H1 (cell line): Measurements from ENCODE around the gene QSOX1. TPM values are rescaled to one million over a fixed set of nuclear protein-coding genes. Genes with fewer than 3 reads are reported as not detected.

Source experiments
- CTCF ChIA-PET: fragments of 300-600 bp; sonication (Branson Sonifier 250); formaldehyde crosslinking; loops from one replicate; lab custom pipeline; 2021; ENCODE audit not compliant: partially characterized antibody; lab: Charles Lee
- POLR2A ChIA-PET: fragments of 300-600 bp; sonication (Branson Sonifier 250); formaldehyde crosslinking; loops from one replicate; lab custom pipeline; 2021; ENCODE audit warnings: inconsistent platforms; ENCODE audit not compliant: partially characterized antibody; lab: Charles Lee
- DNase-seq, 2 experiments: peaks; one replicate each; pipeline versions ENCODE4 v3.0.0 to v3.0.0-alpha.2; 2010 to 2022; ENCODE audit warnings: low spot score in 2 of 2, low read depth in 1 of 2, mixed read lengths in 1 of 2
- FAIRE-seq: peaks from 2 replicates; lab custom pipeline; 2011; peaks lifted over from hg19 to GRCh38; lab: Jason Lieb, UNC
- H2AFZ ChIP-seq: 2 replicates; pipeline ENCODE4 v1.8.1; 2012; ENCODE audit warnings: low read length, inconsistent platforms
- H2AK5ac ChIP-seq: 2 replicates; pipeline ENCODE4 v1.6.1; 2013; ENCODE audit warnings: low read depth, low read length
- H2BK120ac ChIP-seq: replicated peaks from 2 replicates; pipeline ENCODE3; 2013; ENCODE audit warnings: low read depth, low read length, inconsistent platforms
- H2BK12ac ChIP-seq: 2 replicates; pipeline ENCODE4 v1.6.1; 2013; ENCODE audit warnings: low read depth, low read length
- H2BK15ac ChIP-seq: 2 replicates; pipeline ENCODE4 v1.6.1; 2013; ENCODE audit warnings: low read length
- H2BK20ac ChIP-seq: 2 replicates; pipeline ENCODE4 v1.6.1; 2013; ENCODE audit warnings: low read length
- H2BK5ac ChIP-seq: 2 replicates; pipeline ENCODE4 v1.6.1; 2013; ENCODE audit warnings: low read depth, low read length
- H3K14ac ChIP-seq: 2 replicates; pipeline ENCODE4 v1.6.1; 2013; ENCODE audit warnings: inconsistent platforms; ENCODE audit not compliant: insufficient read length
- H3K18ac ChIP-seq: 2 replicates; pipeline ENCODE4 v1.6.1; 2013; ENCODE audit warnings: low read length; ENCODE audit errors: extremely low read depth
- H3K23ac ChIP-seq: 2 replicates; pipeline ENCODE4 v1.6.1; 2013; ENCODE audit warnings: inconsistent platforms; ENCODE audit not compliant: insufficient read length
- H3K23me2 ChIP-seq: 2 replicates; pipeline ENCODE4 v1.6.1; 2013; ENCODE audit warnings: low read depth, low read length
- H3K27ac ChIP-seq: 2 replicates; pipeline ENCODE4 v1.6.1; 2011; ENCODE audit warnings: low read depth, low read length, inconsistent platforms
- H3K27me3 ChIP-seq, 4 experiments: replicated peaks in 1 of 4; 1 replicate in 1 of 4; 2 replicates in 3 of 4; pipeline versions ENCODE4 v1.6.1 to v1.8.1; 2011 to 2013; ENCODE audit warnings: low read length in 3 of 4, mild to moderate bottlenecking in 3 of 4, inconsistent platforms in 2 of 4, mixed read lengths in 2 of 4, moderate library complexity in 1 of 4; ENCODE audit not compliant: control insufficient read depth in 3 of 4, insufficient read depth in 3 of 4; ENCODE audit errors: extremely low read depth in 1 of 4
- H3K36me3 ChIP-seq, 4 experiments: 2 replicates each; pipeline versions ENCODE4 v1.6.1 to v1.8.1; 2011 to 2013; ENCODE audit warnings: mild to moderate bottlenecking in 4 of 4, low read length in 3 of 4, moderate library complexity in 2 of 4, control low read depth in 1 of 4, inconsistent platforms in 1 of 4; ENCODE audit not compliant: insufficient read depth in 4 of 4, control insufficient read depth in 2 of 4
- H3K4ac ChIP-seq: replicated peaks from 2 replicates; pipeline ENCODE3; 2013; ENCODE audit warnings: low read length, low read depth, mixed read lengths, inconsistent platforms; ENCODE audit not compliant: insufficient read length
- H3K4me1 ChIP-seq, 4 experiments: replicated peaks in 1 of 4; 1 replicate in 1 of 4; 2 replicates in 3 of 4; pipeline versions ENCODE4 v1.6.1 to v1.8.1; 2011 to 2013; ENCODE audit warnings: low read length in 3 of 4, inconsistent platforms in 2 of 4, mixed read lengths in 1 of 4; ENCODE audit not compliant: insufficient read depth in 4 of 4, control insufficient read depth in 3 of 4
- H3K4me2 ChIP-seq, 2 experiments: 2 replicates each; pipeline versions ENCODE4 v1.6.1 to v1.8.1; 2011 to 2013; ENCODE audit warnings: low read depth in 2 of 2, low read length in 2 of 2, control low read depth in 1 of 2, inconsistent platforms in 1 of 2, mild to moderate bottlenecking in 1 of 2; ENCODE audit not compliant: insufficient read depth in 1 of 2
- H3K4me3 ChIP-seq, 4 experiments: fragments of 200-600, 300-600 bp in 1 of 4; sonication (generic), shearing (Covaris generic), sonication (Bioruptor Twin) in 1 of 4; 2 replicates each; pipeline versions ENCODE4 v1.5.1 to v1.8.1; 2011 to 2016; ENCODE audit warnings: low read length in 4 of 4, low read depth in 3 of 4, control low read depth in 2 of 4, inconsistent platforms in 2 of 4, mild to moderate bottlenecking in 2 of 4, mixed read lengths in 1 of 4, moderate library complexity in 1 of 4; ENCODE audit not compliant: insufficient read depth in 2 of 4; ENCODE audit errors: extremely low read depth in 1 of 4
- H3K56ac ChIP-seq: replicated peaks from 2 replicates; pipeline ENCODE3; 2013; ENCODE audit warnings: low read depth, mild to moderate bottlenecking, mixed read lengths, low read length, inconsistent platforms; ENCODE audit not compliant: insufficient read length
- H3K79me1 ChIP-seq: 2 replicates; pipeline ENCODE4 v1.6.1; 2013; ENCODE audit warnings: low read depth, low read length, control low read depth
- H3K79me2 ChIP-seq, 2 experiments: 2 replicates each; pipeline versions ENCODE4 v1.6.1 to v1.8.1; 2012 to 2013; ENCODE audit warnings: low read length in 2 of 2, mild to moderate bottlenecking in 2 of 2, inconsistent platforms in 1 of 2; ENCODE audit not compliant: insufficient read depth in 2 of 2, control insufficient read depth in 1 of 2
- H3K9ac ChIP-seq, 4 experiments: replicated peaks in 1 of 4; 1 replicate in 1 of 4; 2 replicates in 3 of 4; pipeline versions ENCODE4 v1.6.1 to v1.8.1; 2011 to 2013; ENCODE audit warnings: low read depth in 3 of 4, low read length in 3 of 4, control low read depth in 2 of 4, mild to moderate bottlenecking in 2 of 4, moderate library complexity in 2 of 4, inconsistent platforms in 1 of 4; ENCODE audit errors: extremely low read depth in 1 of 4
- H3K9me3 ChIP-seq, 2 experiments: 2 replicates each; pipeline versions ENCODE4 v1.6.1 to v1.8.1; 2012 to 2013; ENCODE audit warnings: mild to moderate bottlenecking in 2 of 2, moderate library complexity in 2 of 2, control low read depth in 1 of 2, inconsistent platforms in 1 of 2, low read depth in 1 of 2, low read length in 1 of 2, mixed read lengths in 1 of 2; ENCODE audit not compliant: insufficient read depth in 2 of 2
- H4K20me1 ChIP-seq, 2 experiments: replicated peaks in 1 of 2; 2 replicates each; pipeline versions ENCODE3 to v1.8.1; 2011 to 2013; ENCODE audit warnings: inconsistent platforms in 2 of 2, low read length in 2 of 2, mild to moderate bottlenecking in 1 of 2; ENCODE audit not compliant: insufficient read depth in 2 of 2, control insufficient read depth in 1 of 2
- H4K5ac ChIP-seq: 2 replicates; pipeline ENCODE4 v1.6.1; 2013; ENCODE audit warnings: low read length, low read depth, mixed read lengths, inconsistent platforms; ENCODE audit not compliant: insufficient read length
- H4K8ac ChIP-seq: 2 replicates; pipeline ENCODE4 v1.8.0; 2013; ENCODE audit warnings: mild to moderate bottlenecking, moderate library complexity, low read length, inconsistent platforms; ENCODE audit not compliant: insufficient read depth; ENCODE audit errors: extremely low read depth
- H4K91ac ChIP-seq: replicated peaks from 2 replicates; pipeline ENCODE3; 2013; ENCODE audit warnings: low read length, mixed read lengths, inconsistent platforms; ENCODE audit not compliant: insufficient read length
- CHD2 ChIP-seq: IDR thresholded peaks from 2 replicates; pipeline ENCODE4 v1.6.1; 2012; ENCODE audit warnings: low read length, improper control_type of control experiment
- E2F6 ChIP-seq: IDR thresholded peaks from 2 replicates; pipeline ENCODE4 v1.6.1; 2012; ENCODE audit warnings: inconsistent platforms
- EZH2 ChIP-seq: fragments of 200-600 bp; sonication (generic); IDR thresholded peaks from 2 replicates; pipeline ENCODE4 v1.7.1; 2012; ENCODE audit warnings: low read depth, mild to moderate bottlenecking, moderate library complexity, low read length, inconsistent platforms; ENCODE audit not compliant: severe bottlenecking
- FOSL1 ChIP-seq: IDR thresholded peaks from 2 replicates; pipeline ENCODE4 v1.6.1; 2011; ENCODE audit warnings: mild to moderate bottlenecking, low read depth, low read length, moderate library complexity; ENCODE audit not compliant: insufficient read depth
- NRF1 ChIP-seq: IDR thresholded peaks from 2 replicates; pipeline ENCODE4 v1.6.1; 2011; ENCODE audit warnings: mild to moderate bottlenecking, low read depth, low read length, improper control_type of control experiment
- PHF8 ChIP-seq: fragments of 200-600 bp; sonication (generic); conservative IDR thresholded peaks from 2 replicates; pipeline ENCODE4 v1.7.1; 2012; ENCODE audit warnings: low read depth, mild to moderate bottlenecking, inconsistent platforms, low read length, moderate library complexity
- POU5F1 ChIP-seq: IDR thresholded peaks from 2 replicates; pipeline ENCODE4 v1.6.1; 2011; ENCODE audit warnings: low read depth, mild to moderate bottlenecking, low read length, moderate library complexity
- SRF ChIP-seq: IDR thresholded peaks from 2 replicates; pipeline ENCODE4 v1.6.1; 2011; ENCODE audit warnings: mild to moderate bottlenecking, low read depth, low read length, moderate library complexity
- TAF1 ChIP-seq: IDR thresholded peaks from 2 replicates; pipeline ENCODE4 v1.6.1; 2011; ENCODE audit warnings: mild to moderate bottlenecking, low read depth, low read length
- WGBS, 2 experiments: shearing (Covaris generic) in 1 of 2; methylation state at CpG; one replicate each; pipeline versions ENCODE4 v1.1.6 to v1.1.7; 2013 to 2015; ENCODE audit warnings: low lambda C conversion rate in 2 of 2, mixed read lengths in 2 of 2, inconsistent platforms in 1 of 2, low coverage in 1 of 2, missing lambda C conversion rate in 1 of 2; ENCODE audit not compliant: insufficient replicate concordance in 2 of 2, insufficient coverage in 1 of 2, insufficient read length in 1 of 2; ENCODE audit errors: extremely low coverage in 1 of 2, missing lambda C conversion rate in 1 of 2; 5-methylcytosine and 5-hydroxymethylcytosine counted together
- polyA plus RNA-seq, 7 experiments: library from polyadenylated mRNA; depleted of rRNA in 3 of 7; stranded (reverse) in 5 of 7; unstranded in 2 of 7; fragments of >200 nt in 5 of 7; fragments of 200-250 nt in 2 of 7; gene quantifications; 1 replicate in 5 of 7; 2 replicates in 1 of 7; 4 replicates in 1 of 7; pipeline versions ENCODE4 v1.2.1 to v1.2.3, GENCODE V29; 2011 to 2013; ENCODE audit warnings: missing spikeins in 2 of 7, mixed read lengths in 2 of 7
- total RNA-seq: library from RNA; stranded (reverse); fragmentation: NEBNext Ultra II Directional; extraction: Animal tissue kit (Norgen Biotek cat#: 25700); gene quantifications from 2 replicates; pipeline ENCODE4 v1.2.1, GENCODE V29; 2021

QSOX1 gene
- total and polyA plus RNA-seq, 2 of the 8 experiments (the other 6 are each of a cell fraction or from before 2014, with no cell fraction given), result 97.7 to 123 TPM

GRCh38 chr1:180229483-180230415 is 75.1 kb downstream of the QSOX1 start, which contains the start of gene LHX4:
LHX4 (plus strand) TSS chr1:180230264; CDS start chr1:180230530, 266 bp downstream.
- peak in 1 of 2 experiments; percentile 85 for DNase-seq
- FAIRE-seq, result no peak
- no peak within 1 kb of the TSS for H4K5ac ChIP-seq
- H2BK15ac ChIP-seq, result peak within 1 kb of the TSS; percentile 88; the same call in 1 of the 2 replicates
- peak within 1 kb of the TSS; percentile 45 to 71 (median 62) for H3K4me3 ChIP-seq
- H4K91ac ChIP-seq, result peak within 1 kb of the TSS; percentile 48
- H2AK5ac ChIP-seq, result no peak within 1 kb of the TSS
- H3K4me1 ChIP-seq, result peaks cover 13 to 33% (median 22%) of the 10 kb centered on the region in 4 experiments
- POLR2A ChIA-PET, result interaction anchor here (1.4 to 3.9 kb wide), 7 partner anchors 8 to 31 kb away, joined by 4 to 29 read pairs (median 7); no protein-coding TSS in a partner anchor
- no peaks in the 10 kb centered on the region; a peak in 1 of 8 replicates for H3K36me3 ChIP-seq
- peaks cover 30% of the 10 kb centered on the region; the same call in 1 of the 2 replicates for H3K23me2 ChIP-seq
- H2BK12ac ChIP-seq, result peak within 1 kb of the TSS; percentile 94; the same call in 1 of the 2 replicates
- H2AFZ ChIP-seq, result 0 out of 2 replicates have a peak within 1 kb of the TSS, but pooled peaks have one; percentile 2
- peak within 1 kb of the TSS; percentile 61; the same call in 1 of the 2 replicates for H2BK20ac ChIP-seq
- peaks cover 0 to 13% of the 10 kb centered on the region in 2 experiments for H4K20me1 ChIP-seq
- H3K79me1 ChIP-seq, result peaks cover 2% of the 10 kb centered on the region; the same call in 1 of the 2 replicates
- no peak within 1 kb of the TSS for H3K4ac ChIP-seq
- WGBS, 2 experiments, result 4% methylated on average over 25 of the region's 105 CpGs; no CpG with 5 or more reads in 1 of the 2 experiments
- peak within 1 kb of the TSS; percentile 91 to 92 for H3K4me2 ChIP-seq
- H4K8ac ChIP-seq, result peak within 1 kb of the TSS; percentile 76; the same call in 1 of the 2 replicates
- no peaks in the 10 kb centered on the region for H3K79me2 ChIP-seq
- peak within 1 kb of the TSS; percentile 3 to 55 (median 27); a peak in 5 of 7 replicates for H3K9ac ChIP-seq
- CTCF ChIA-PET, result interaction anchor here (0.9 to 6.9 kb wide), 5 partner anchors 10 to 44 kb away, joined by 4 to 65 read pairs (median 16); no protein-coding TSS in a partner anchor
- peaks cover 39 to 73% (median 59%) of the 10 kb centered on the region in 4 experiments for H3K27me3 ChIP-seq
- peaks cover 0 to 4% of the 10 kb centered on the region in 2 experiments; a peak in 1 of 4 replicates for H3K9me3 ChIP-seq
- no peak within 1 kb of the TSS for H3K56ac ChIP-seq
- H3K14ac ChIP-seq, result no peak within 1 kb of the TSS
- H3K27ac ChIP-seq, result no peak within 1 kb of the TSS
- peak within 1 kb of the TSS; percentile 75; the same call in 1 of the 2 replicates for H2BK5ac ChIP-seq
- H3K18ac ChIP-seq, result peak within 1 kb of the TSS; percentile 90
- no peak within 1 kb of the TSS for H2BK120ac ChIP-seq
- no peak within 1 kb of the TSS for H3K23ac ChIP-seq
- no peak for TF ChIP-seq SRF
- TF ChIP-seq PHF8, result peak; percentile 60; the same call in 1 of the 2 replicates
- TF ChIP-seq TAF1, result no peak
- TF ChIP-seq POU5F1, result no peak
- no peak for TF ChIP-seq NRF1
- TF ChIP-seq CHD2, result no peak
- TF ChIP-seq E2F6, result peak; percentile 25; the same call in 1 of the 2 replicates
- no peak for TF ChIP-seq FOSL1
- TF ChIP-seq EZH2, result no peak
